Measurements from ENCODE around the gene SPIN1.
"Not testable (repeated sequence)": the region's sequence is repeated elsewhere in the genome, so short reads cannot be mapped to it uniquely, and the experiment has no call there.

- not testable (repeated sequence) for TF ChIP-seq CTCF, POLR2A (IDR thresholded peaks at IDR 0.05)
Observed at GRCh38 chr9:88350354-88350753, 37.9 kb upstream of the SPIN1 start.
